Measurements from ENCODE around the gene PHF2.

- TF ChIP-seq CTCF (IDR thresholded peaks at IDR 0.05; ENCODE audit: insufficient read depth, low read length) = no peak
- TF ChIP-seq, protein P1, sequence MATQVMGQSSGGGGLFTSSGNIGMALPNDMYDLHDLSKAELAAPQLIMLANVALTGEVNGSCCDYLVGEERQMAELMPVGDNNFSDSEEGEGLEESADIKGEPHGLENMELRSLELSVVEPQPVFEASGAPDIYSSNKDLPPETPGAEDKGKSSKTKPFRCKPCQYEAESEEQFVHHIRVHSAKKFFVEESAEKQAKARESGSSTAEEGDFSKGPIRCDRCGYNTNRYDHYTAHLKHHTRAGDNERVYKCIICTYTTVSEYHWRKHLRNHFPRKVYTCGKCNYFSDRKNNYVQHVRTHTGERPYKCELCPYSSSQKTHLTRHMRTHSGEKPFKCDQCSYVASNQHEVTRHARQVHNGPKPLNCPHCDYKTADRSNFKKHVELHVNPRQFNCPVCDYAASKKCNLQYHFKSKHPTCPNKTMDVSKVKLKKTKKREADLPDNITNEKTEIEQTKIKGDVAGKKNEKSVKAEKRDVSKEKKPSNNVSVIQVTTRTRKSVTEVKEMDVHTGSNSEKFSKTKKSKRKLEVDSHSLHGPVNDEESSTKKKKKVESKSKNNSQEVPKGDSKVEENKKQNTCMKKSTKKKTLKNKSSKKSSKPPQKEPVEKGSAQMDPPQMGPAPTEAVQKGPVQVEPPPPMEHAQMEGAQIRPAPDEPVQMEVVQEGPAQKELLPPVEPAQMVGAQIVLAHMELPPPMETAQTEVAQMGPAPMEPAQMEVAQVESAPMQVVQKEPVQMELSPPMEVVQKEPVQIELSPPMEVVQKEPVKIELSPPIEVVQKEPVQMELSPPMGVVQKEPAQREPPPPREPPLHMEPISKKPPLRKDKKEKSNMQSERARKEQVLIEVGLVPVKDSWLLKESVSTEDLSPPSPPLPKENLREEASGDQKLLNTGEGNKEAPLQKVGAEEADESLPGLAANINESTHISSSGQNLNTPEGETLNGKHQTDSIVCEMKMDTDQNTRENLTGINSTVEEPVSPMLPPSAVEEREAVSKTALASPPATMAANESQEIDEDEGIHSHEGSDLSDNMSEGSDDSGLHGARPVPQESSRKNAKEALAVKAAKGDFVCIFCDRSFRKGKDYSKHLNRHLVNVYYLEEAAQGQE (IDR thresholded peaks at IDR 0.05; ENCODE audit: insufficient replicate concordance, low read depth) = no peak
- no peak for TF ChIP-seq POLR2AphosphoS5 (IDR thresholded peaks at IDR 0.05; ENCODE audit: low read depth)
- no peak for TF ChIP-seq GABPA (IDR thresholded peaks at IDR 0.05; ENCODE audit: low read depth)
Observed at GRCh38 chr9:93546356-93546755, 30.0 kb upstream of the PHF2 start.
